IMR-90 (cell line): ENCODE measurements around the gene GATA1. TPM values are rescaled to one million over a fixed set of nuclear protein-coding genes. Genes with fewer than 3 reads are reported as not detected.
A peak's percentile ranks its signal among the peaks of the same experiment; 100 is the strongest.

Experiments used
- ATAC-seq: fragments of 200-7000 bp; cut with Tn5 transposase; 2 replicates; pipeline ENCODE4 v1.9.1; 2020; ENCODE audit warnings: low read depth, mild to moderate bottlenecking, moderate library complexity
- BruUV-seq: library from RNA; stranded (reverse); fragments of 400-500 nt; replicated peaks from 2 replicates; lab custom pipeline; 2021; lab: Mats Ljungman, UMichigan
- CTCF ChIA-PET: fragments of 300-600 bp; formaldehyde crosslinking; extraction: SDS; loops from one replicate; lab custom pipeline; 2021; ENCODE audit warnings: antibody characterized with exemption; lab: Yijun Ruan, JAX
- POLR2A ChIA-PET: fragments of 300-600 bp; sonication (Branson Sonifier 250); formaldehyde crosslinking; loops from one replicate; lab custom pipeline; 2022; ENCODE audit warnings: antibody characterized with exemption; ENCODE audit not compliant: unreplicated experiment; lab: Charles Lee
- DNase-seq: peaks from one replicate; pipeline ENCODE4 v3.0.0; 2013
- H2AFZ ChIP-seq: replicated peaks from 2 replicates; pipeline ENCODE3; 2013; ENCODE audit warnings: low read length, mild to moderate bottlenecking; ENCODE audit not compliant: poor library complexity
- H2AK5ac ChIP-seq: 2 replicates; pipeline ENCODE4 v1.6.1; 2013; ENCODE audit warnings: low read depth, low read length, inconsistent platforms
- H2AK9ac ChIP-seq: replicated peaks from 2 replicates; pipeline ENCODE3; 2013; ENCODE audit warnings: mild to moderate bottlenecking, low read depth, low read length, moderate library complexity; ENCODE audit not compliant: poor library complexity
- H2BK120ac ChIP-seq: 2 replicates; pipeline ENCODE4 v1.6.1; 2013; ENCODE audit warnings: low read depth, low read length, inconsistent platforms
- H2BK15ac ChIP-seq: 3 replicates; pipeline ENCODE4 v1.6.1; 2013; ENCODE audit warnings: low read depth, low read length, inconsistent platforms
- H2BK20ac ChIP-seq: 2 replicates; pipeline ENCODE4 v1.6.1; 2013; ENCODE audit warnings: low read depth, mild to moderate bottlenecking, inconsistent platforms, low read length, moderate library complexity
- H2BK5ac ChIP-seq: 2 replicates; pipeline ENCODE4 v1.6.1; 2013; ENCODE audit warnings: mild to moderate bottlenecking, low read depth, low read length, inconsistent platforms; ENCODE audit not compliant: poor library complexity, severe bottlenecking
- H3K14ac ChIP-seq: replicated peaks from 2 replicates; pipeline ENCODE4 v1.6.1; 2013; ENCODE audit warnings: low read depth, low read length, inconsistent platforms
- H3K18ac ChIP-seq: 2 replicates; pipeline ENCODE4 v1.6.1; 2013; ENCODE audit warnings: low read depth, low read length, control low read depth
- H3K23ac ChIP-seq: 2 replicates; pipeline ENCODE4 v1.6.1; 2013; ENCODE audit warnings: low read depth, low read length, inconsistent platforms
- H3K27ac ChIP-seq: 2 replicates; pipeline ENCODE4 v1.5.1; 2013; ENCODE audit warnings: mild to moderate bottlenecking, control low read depth, low read length; ENCODE audit not compliant: insufficient read depth
- H3K27me3 ChIP-seq: 2 replicates; pipeline ENCODE4 v1.6.1; 2013; ENCODE audit warnings: low read length; ENCODE audit not compliant: control insufficient read depth, insufficient read depth
- H3K36me3 ChIP-seq: 2 replicates; pipeline ENCODE4 v1.6.1; 2013; ENCODE audit warnings: low read length, mixed read lengths; ENCODE audit not compliant: control insufficient read depth, insufficient read depth
- H3K4ac ChIP-seq: 2 replicates; pipeline ENCODE4 v1.6.1; 2013; ENCODE audit warnings: low read depth, low read length, inconsistent platforms
- H3K4me1 ChIP-seq: 2 replicates; pipeline ENCODE4 v1.6.1; 2013; ENCODE audit warnings: low read length, mixed read lengths; ENCODE audit not compliant: control insufficient read depth, insufficient read depth
- H3K4me2 ChIP-seq: 2 replicates; pipeline ENCODE4 v1.6.1; 2013; ENCODE audit warnings: low read depth, mild to moderate bottlenecking, control low read depth, low read length, moderate library complexity
- H3K4me3 ChIP-seq: 2 replicates; pipeline ENCODE4 v1.5.1; 2013; ENCODE audit warnings: low read depth, mild to moderate bottlenecking, control low read depth, low read length, moderate library complexity; ENCODE audit not compliant: insufficient read depth
- H3K56ac ChIP-seq: 2 replicates; pipeline ENCODE4 v1.6.1; 2013; ENCODE audit warnings: low read length, inconsistent platforms; ENCODE audit not compliant: insufficient read depth; ENCODE audit errors: extremely low read depth
- H3K79me1 ChIP-seq, 2 experiments: 2 replicates each; pipeline ENCODE4 v1.6.1; 2013; ENCODE audit warnings: low read length in 2 of 2, inconsistent platforms in 1 of 2, low read depth in 1 of 2
- H3K9ac ChIP-seq: 2 replicates; pipeline ENCODE4 v1.6.1; 2013; ENCODE audit warnings: low read depth, low read length, control low read depth
- H3K9me1 ChIP-seq: 2 replicates; pipeline ENCODE4 v1.6.1; 2013; ENCODE audit warnings: low read length, inconsistent platforms; ENCODE audit not compliant: insufficient read depth
- H3K9me3 ChIP-seq: 2 replicates; pipeline ENCODE4 v1.6.1; 2013; ENCODE audit warnings: low read length; ENCODE audit not compliant: control insufficient read depth, insufficient read depth
- H4K20me1 ChIP-seq: 2 replicates; pipeline ENCODE4 v1.6.1; 2013; ENCODE audit warnings: low read length, inconsistent platforms; ENCODE audit not compliant: insufficient read depth
- H4K5ac ChIP-seq: 2 replicates; pipeline ENCODE4 v1.6.1; 2013; ENCODE audit warnings: mild to moderate bottlenecking, low read depth, low read length, control low read depth
- H4K8ac ChIP-seq, 2 experiments: 2 replicates each; pipeline ENCODE4 v1.6.1; 2013; ENCODE audit warnings: low read depth in 2 of 2, low read length in 2 of 2, control low read depth in 1 of 2, inconsistent platforms in 1 of 2
- H4K91ac ChIP-seq: 2 replicates; pipeline ENCODE4 v1.6.1; 2013; ENCODE audit warnings: low read depth, low read length, inconsistent platforms; ENCODE audit not compliant: insufficient read depth
- CEBPB ChIP-seq: IDR thresholded peaks from 2 replicates; pipeline ENCODE4 v1.6.1; 2012; ENCODE audit warnings: low read depth, low read length, improper control_type of control experiment
- MAFK ChIP-seq: IDR thresholded peaks from 2 replicates; pipeline ENCODE4 v1.6.1; 2012; ENCODE audit warnings: low read depth, low read length, improper control_type of control experiment
- MAZ ChIP-seq: IDR thresholded peaks from 2 replicates; pipeline ENCODE4 v1.6.1; 2012; ENCODE audit warnings: low read depth, mild to moderate bottlenecking, low read length, improper control_type of control experiment, moderate library complexity, borderline replicate concordance
- MXI1 ChIP-seq: IDR thresholded peaks from 2 replicates; pipeline ENCODE4 v1.6.1; 2012; ENCODE audit warnings: low read depth, mild to moderate bottlenecking, low read length, moderate library complexity, borderline replicate concordance
- NFE2L2 ChIP-seq: fragments of 150-350 bp; IDR thresholded peaks from 2 replicates; pipeline ENCODE4 v1.6.1; 2016; ENCODE audit warnings: low read depth, mild to moderate bottlenecking, low read length
- RAD21 ChIP-seq: IDR thresholded peaks from 2 replicates; pipeline ENCODE4 v1.6.1; 2012; ENCODE audit warnings: low read length, improper control_type of control experiment
- RCOR1 ChIP-seq: IDR thresholded peaks from 2 replicates; pipeline ENCODE4 v1.6.1; 2012; ENCODE audit warnings: mild to moderate bottlenecking, low read length, improper control_type of control experiment; ENCODE audit not compliant: insufficient replicate concordance
- RFX5 ChIP-seq: IDR thresholded peaks from 2 replicates; pipeline ENCODE4 v1.8.0; 2012; ENCODE audit warnings: low read depth, mild to moderate bottlenecking, low read length, moderate library complexity
- WGBS, 2 experiments: methylation state at CpG; one replicate each; pipeline versions ENCODE4 v1.1.5 to v1.1.7; 2013; ENCODE audit warnings: missing lambda C conversion rate in 2 of 2; ENCODE audit not compliant: insufficient read length in 1 of 2; ENCODE audit errors: extremely low coverage in 2 of 2; 5-methylcytosine and 5-hydroxymethylcytosine counted together
- dilution Hi-C: fragments of 300-500 bp; cut with HindIII; formaldehyde crosslinking; loops from one replicate; pipeline ENCODE4 v1.14.3; 2018; ENCODE audit warnings: low sequenced_read_pairs; ENCODE audit not compliant: unreplicated experiment
- in situ Hi-C: fragments of 300-500 bp; cut with MboI; formaldehyde crosslinking; loops from 3 replicates; pipeline ENCODE4 v1.14.3; 2019; ENCODE audit warnings: low sequenced_read_pairs, inconsistent platforms, mixed read lengths
- intact Hi-C: fragments of 100-400 bp; cut with micrococcal nuclease; formaldehyde crosslinking; loops from 2 replicates; pipeline ENCODE4 v1.10.0; 2022
- polyA plus RNA-seq, 3 experiments: library from polyadenylated mRNA; depleted of rRNA; stranded (reverse); fragments of >200 nt; gene quantifications; 2 replicates each; pipeline ENCODE4 v1.2.3, GENCODE V29; 2012; ENCODE audit warnings: low replicate concordance in 1 of 3
- total RNA-seq: library from RNA; depleted of rRNA; stranded (reverse); fragments of >200 nt; gene quantifications from 2 replicates; pipeline ENCODE4 v1.2.3, GENCODE V29; 2012
- TF ChIP-seq, protein P1 (sequence below): fragments of 150-350 bp; IDR thresholded peaks from 2 replicates; pipeline ENCODE4 v1.6.1; 2017; ENCODE audit warnings: mild to moderate bottlenecking, antibody characterized with exemption, low read length, low read depth

The GATA1 gene
- total and polyA plus RNA-seq, 2 of the 4 experiments (the other 2 are of a cell fraction) = not detected

DNA sequence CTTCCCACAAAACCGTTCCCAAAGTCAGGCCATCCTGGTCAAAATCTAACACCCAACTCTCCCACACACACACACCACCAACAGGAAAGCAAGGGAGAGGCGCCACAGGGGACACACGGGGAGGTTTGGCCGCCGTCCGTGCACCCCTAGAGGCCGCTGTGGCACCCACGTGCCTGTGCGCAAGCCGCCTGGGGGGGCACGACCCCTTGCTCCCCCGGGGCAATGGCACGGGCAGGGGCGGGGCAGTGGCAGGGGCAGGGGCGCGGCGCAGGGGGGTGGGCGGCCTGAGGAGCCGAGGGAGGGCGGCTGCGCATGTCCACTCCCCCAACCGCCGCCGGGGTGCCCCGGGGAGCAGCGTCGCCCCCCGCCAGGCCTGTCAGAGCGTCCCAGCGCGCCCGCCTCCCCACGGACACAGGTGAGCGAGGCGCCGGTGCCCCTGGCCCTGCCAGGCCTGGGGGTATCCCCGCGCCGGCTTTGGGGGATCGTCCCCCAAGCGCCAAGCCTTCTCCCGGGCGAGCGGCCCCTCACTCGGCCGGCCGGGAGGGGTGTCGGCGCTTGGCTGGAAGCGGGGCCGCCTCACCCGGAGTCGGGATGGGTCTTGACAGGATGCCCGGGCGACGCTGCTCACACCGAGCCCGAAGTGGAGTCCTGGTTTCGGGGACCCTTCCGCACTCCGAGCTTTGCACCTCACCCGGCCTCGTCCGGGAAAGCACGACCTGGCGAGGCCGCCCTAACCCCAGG is 39.9 kb downstream of the GATA1 start, which contains the start of gene ERAS:
Gene ERAS, plus strand, starts transcription at position 379 of the 741 bp plus-strand sequence. CDS start 2,611 bp downstream, outside the sequence.
- Histone ChIP-seq H3K14ac (no peak within 1 kb of the TSS), H3K4me2 (no peak within 1 kb of the TSS), H4K91ac (no peak within 1 kb of the TSS), H3K4me1 (no peaks in the 10 kb centered on the region), H3K9me3 (peaks cover 8% of the 10 kb centered on the region), H3K23ac (no peak within 1 kb of the TSS), H2BK5ac (no peak within 1 kb of the TSS), H2AK5ac (no peak within 1 kb of the TSS), H4K8ac (no peak within 1 kb of the TSS), H3K18ac (no peak within 1 kb of the TSS), H2BK15ac (no peak within 1 kb of the TSS), H4K5ac (no peak within 1 kb of the TSS), H3K79me1 (no peaks in the 10 kb centered on the region), H2AFZ (peak within 1 kb of the TSS; percentile 11), H3K36me3 (peaks cover 8% of the 10 kb centered on the region; the same call in 1 of the 2 replicates), H3K9me1 (no peaks in the 10 kb centered on the region), H2BK120ac (no peak within 1 kb of the TSS), H3K9ac (no peak within 1 kb of the TSS), H3K56ac (no peak within 1 kb of the TSS; the same call in 1 of the 2 replicates), H3K4me3 (no peak within 1 kb of the TSS), H4K20me1 (no peaks in the 10 kb centered on the region), H3K4ac (no peak within 1 kb of the TSS), H3K27me3 (peaks cover 22% of the 10 kb centered on the region), H2BK20ac (no peak within 1 kb of the TSS), H2AK9ac (no peak within 1 kb of the TSS), H3K27ac (no peak within 1 kb of the TSS)
- no TSS peak for BruUV-seq
- no peak for TF ChIP-seq MXI1
- no peak for TF ChIP-seq MAFK
- TF ChIP-seq CEBPB = no peak
- TF ChIP-seq RAD21 = no peak
- no peak for TF ChIP-seq RFX5
- TF ChIP-seq, protein P1, sequence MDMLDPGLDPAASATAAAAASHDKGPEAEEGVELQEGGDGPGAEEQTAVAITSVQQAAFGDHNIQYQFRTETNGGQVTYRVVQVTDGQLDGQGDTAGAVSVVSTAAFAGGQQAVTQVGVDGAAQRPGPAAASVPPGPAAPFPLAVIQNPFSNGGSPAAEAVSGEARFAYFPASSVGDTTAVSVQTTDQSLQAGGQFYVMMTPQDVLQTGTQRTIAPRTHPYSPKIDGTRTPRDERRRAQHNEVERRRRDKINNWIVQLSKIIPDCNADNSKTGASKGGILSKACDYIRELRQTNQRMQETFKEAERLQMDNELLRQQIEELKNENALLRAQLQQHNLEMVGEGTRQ = no peak
- TF ChIP-seq NFE2L2 = no peak
- no peak for TF ChIP-seq MAZ
- no peak for TF ChIP-seq RCOR1
- ChIA-PET CTCF (interaction anchor here (0.6 kb wide), 1 partner anchor 41 kb away, joined by 3 read pairs; no protein-coding TSS in a partner anchor), POLR2A (no interaction called here)
- dilution Hi-C loops = no loop called here
- 48% methylated on average over 43 of the region's 67 CpGs; no CpG with 5 or more reads in 1 of the 2 experiments for WGBS, 2 experiments
- in situ Hi-C loops = no loop called here
- intact Hi-C loops = no loop called here
- no peak for DNase-seq
- no peak for ATAC-seq
